Measurements from ENCODE around the gene H3-3A. TPM values are rescaled to one million over a fixed set of nuclear protein-coding genes. Genes with fewer than 3 reads are reported as not detected.

H3-3A gene
- total RNA-seq, 1 donor from 2014 or later = 214 TPM

DNA sequence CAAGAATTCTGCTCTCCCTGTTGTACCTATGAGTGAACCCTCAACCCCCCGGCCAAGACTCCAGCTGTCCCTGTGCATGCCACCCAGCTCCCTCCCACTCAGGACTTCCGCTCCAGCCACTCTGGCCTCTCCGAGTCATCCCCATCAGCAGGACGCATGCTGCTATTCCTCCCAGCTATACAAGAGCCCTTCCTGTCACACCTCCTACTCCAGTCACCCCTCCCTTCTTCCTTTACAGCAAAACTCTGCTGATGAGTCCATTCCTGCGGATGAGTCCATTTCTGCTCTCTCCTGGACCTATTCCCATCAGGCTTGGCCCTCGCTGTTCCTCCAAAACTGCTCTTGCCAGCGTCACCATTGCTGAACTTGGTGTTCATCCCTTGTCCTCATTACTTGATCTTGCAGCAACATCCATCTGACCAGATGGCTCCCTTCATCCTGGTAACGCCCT is 42.2 kb downstream of the H3-3A start:
- peaks cover 0 to 11% of the 10 kb centered on the region in 2 donors for H3K4me1 ChIP-seq
- TF ChIP-seq, protein P1, sequence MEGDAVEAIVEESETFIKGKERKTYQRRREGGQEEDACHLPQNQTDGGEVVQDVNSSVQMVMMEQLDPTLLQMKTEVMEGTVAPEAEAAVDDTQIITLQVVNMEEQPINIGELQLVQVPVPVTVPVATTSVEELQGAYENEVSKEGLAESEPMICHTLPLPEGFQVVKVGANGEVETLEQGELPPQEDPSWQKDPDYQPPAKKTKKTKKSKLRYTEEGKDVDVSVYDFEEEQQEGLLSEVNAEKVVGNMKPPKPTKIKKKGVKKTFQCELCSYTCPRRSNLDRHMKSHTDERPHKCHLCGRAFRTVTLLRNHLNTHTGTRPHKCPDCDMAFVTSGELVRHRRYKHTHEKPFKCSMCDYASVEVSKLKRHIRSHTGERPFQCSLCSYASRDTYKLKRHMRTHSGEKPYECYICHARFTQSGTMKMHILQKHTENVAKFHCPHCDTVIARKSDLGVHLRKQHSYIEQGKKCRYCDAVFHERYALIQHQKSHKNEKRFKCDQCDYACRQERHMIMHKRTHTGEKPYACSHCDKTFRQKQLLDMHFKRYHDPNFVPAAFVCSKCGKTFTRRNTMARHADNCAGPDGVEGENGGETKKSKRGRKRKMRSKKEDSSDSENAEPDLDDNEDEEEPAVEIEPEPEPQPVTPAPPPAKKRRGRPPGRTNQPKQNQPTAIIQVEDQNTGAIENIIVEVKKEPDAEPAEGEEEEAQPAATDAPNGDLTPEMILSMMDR (IDR thresholded peaks at IDR 0.05) = no peak

DNA sequence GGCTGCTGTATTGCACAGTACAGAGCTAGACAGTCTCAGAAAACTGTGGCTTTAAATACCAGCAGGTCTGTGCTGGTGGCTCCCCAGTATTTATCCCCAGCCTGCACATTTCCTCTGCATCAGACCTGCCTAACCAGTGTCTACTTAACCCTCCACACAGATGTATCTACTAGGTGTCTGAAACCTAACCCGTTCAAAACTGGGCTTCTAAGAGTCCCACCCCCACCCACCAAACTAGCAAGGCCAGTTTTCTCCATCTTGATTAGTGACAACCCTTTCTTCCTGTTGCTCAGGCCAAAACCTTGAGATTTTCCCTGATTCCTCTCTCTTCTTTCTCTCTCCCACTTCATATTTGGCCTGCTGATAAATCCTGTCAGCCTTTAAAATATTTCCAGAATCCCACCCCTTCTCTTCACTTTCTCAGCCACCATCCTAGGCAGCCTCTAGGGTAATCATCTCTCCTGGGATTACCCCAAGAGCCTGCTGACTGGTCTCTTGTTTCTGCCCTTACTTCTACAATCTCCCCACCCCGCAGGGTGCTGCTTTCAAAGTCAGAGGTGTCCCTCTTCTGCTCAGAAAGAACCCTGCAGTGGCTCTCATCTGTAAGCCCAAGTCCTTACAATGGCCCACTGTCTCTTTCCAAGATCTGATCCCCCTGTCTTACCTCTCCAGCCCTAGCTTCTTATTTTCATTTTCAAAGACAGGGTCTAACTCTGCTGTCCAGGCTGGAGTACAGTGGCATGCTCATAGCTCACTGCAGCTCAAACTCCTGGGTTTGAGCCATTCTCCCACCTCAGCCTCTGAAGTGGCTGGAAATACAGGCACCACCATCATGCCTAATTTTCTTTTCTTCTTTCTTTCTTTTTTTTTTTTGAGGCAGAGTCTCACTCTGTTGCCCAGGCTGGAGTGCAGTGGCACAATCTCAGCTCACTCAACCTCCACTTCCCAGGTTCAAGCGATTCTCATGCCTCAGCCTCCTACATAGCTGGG is 45.2 kb downstream of the H3-3A start:
- Histone ChIP-seq H3K27ac (peak overlapping the region; percentile 92 to 98), H3K36me3 (no peaks in the 10 kb centered on the region), H3K9me3 (no peaks in the 10 kb centered on the region), H3K4me3 (no peak overlapping the region), H3K4me1 (peaks cover 14 to 31% of the 10 kb centered on the region in 2 donors), H3K27me3 (no peaks in the 10 kb centered on the region)
- intact Hi-C loops (cut with DNase I) = no loop called here
- DNase-seq (ENCODE audit: low spot score in 2 of 2) = no peak
- TF ChIP-seq, protein P1 (IDR thresholded peaks at IDR 0.05) = no peak

More for the DNA sequence above, 42.2 kb downstream of the H3-3A start:
- no peaks in the 10 kb centered on the region for H3K27me3 ChIP-seq
- no peak overlapping the region for H3K27ac ChIP-seq
- no peak for DNase-seq (ENCODE audit: low spot score in 2 of 2)
- intact Hi-C loops (cut with DNase I) = no loop called here
- H3K4me3 ChIP-seq = no peak overlapping the region
- no peaks in the 10 kb centered on the region for H3K36me3 ChIP-seq
- no peaks in the 10 kb centered on the region for H3K9me3 ChIP-seq

DNA sequence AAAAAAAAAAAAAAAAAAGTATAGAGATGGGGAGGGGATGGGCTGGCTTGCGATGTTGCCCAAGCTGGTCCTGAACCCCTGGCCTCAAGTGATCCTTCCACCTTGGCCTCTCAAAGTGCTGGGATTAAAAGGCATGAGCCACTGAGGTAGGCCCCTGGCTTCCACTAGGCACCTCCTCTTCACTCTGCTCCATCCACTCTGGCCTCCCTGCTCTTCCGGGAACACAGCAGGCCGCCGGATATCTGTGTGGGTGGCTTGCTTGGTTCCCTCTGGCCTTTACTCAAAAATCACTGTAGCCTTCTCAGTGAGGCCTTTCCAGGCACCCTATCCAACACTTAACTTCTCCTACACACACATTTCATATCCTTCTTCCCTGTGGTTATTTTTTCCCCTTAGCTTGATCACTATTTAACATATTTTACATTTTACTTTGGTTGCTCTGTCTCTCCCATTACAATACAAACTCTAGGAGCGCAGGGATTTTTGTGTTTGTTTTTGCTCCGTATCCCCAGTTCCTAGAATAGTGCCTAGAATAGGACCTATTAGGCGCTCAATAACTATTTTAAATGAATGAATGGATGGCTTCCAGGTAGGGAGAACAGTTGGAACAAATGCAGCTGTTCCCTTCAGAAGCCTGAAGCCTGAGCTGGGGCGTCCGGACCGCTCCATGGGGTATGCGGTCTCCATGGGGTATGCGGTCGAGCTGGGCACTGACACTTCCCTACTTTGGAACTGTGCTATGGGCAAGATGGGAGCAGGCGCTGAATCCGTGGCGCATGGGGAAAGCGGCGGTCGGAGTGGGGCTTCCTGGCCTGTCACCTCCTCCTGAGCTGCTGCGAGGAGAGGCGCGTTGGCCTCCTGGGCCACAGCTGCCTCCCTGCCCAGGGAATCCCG is 46.7 kb downstream of the H3-3A start:
- no peaks in the 10 kb centered on the region for H3K9me3 ChIP-seq
- TF ChIP-seq, protein P1 (IDR thresholded peaks at IDR 0.05) = no peak
- intact Hi-C loops (cut with DNase I) = loop anchor here (1.0 kb wide), 2 partner anchors 12 to 47 kb away; partner anchors contain the start of gene H3-3A
- H3K36me3 ChIP-seq = no peaks in the 10 kb centered on the region
- no peaks in the 10 kb centered on the region for H3K27me3 ChIP-seq
- H3K4me3 ChIP-seq = peak overlapping the region; percentile 56 to 72
- peak in 1 of 2 donors; percentile 74 for DNase-seq (ENCODE audit: low spot score in 2 of 2)
- H3K4me1 ChIP-seq = peaks cover 14 to 38% of the 10 kb centered on the region in 2 donors
- H3K27ac ChIP-seq = peak overlapping the region; percentile 92 to 98

DNA sequence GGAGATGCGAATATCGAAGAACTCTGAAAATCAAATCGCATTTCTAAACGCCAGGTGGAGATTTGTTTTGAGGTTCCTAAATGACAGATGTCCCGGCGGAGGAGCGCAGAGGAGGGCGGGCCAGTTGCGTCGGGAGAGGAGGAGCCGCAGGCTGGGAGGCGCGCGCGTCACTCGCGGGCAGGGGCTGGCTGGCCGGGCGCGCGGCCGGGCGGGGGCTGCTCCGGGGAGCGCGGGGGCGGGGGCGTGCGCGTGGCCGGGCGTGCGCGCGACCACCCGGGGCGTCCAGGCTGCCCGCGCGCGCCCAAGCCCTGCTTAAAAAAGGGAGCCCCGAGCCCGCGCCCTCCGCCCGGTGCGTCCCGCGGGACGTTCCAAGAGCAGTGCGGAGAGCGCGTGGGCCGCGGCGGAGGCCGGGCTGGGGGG is 47.3 kb downstream of the H3-3A start:
- peak overlapping the region; percentile 56 to 72 for H3K4me3 ChIP-seq
- no peaks in the 10 kb centered on the region for H3K36me3 ChIP-seq
- peak overlapping the region; percentile 92 to 98 for H3K27ac ChIP-seq
- intact Hi-C loops (cut with DNase I) = loop anchor here (1.0 kb wide), 3 partner anchors 11 to 48 kb away; partner anchors contain the start of gene H3-3A
- no peaks in the 10 kb centered on the region for H3K27me3 ChIP-seq
- DNase-seq (ENCODE audit: low spot score in 2 of 2) = peak; percentile 52 to 95
- TF ChIP-seq, protein P1 (IDR thresholded peaks at IDR 0.05) = peak in 1 of 3 experiments; percentile 29
- no peaks in the 10 kb centered on the region for H3K9me3 ChIP-seq
- peaks cover 14 to 38% of the 10 kb centered on the region in 2 donors for H3K4me1 ChIP-seq
